HG03457 (cell line): Measurements from ENCODE around the gene NPBWR2.

Experiments
- ATAC-seq: cut with Tn5 transposase; IDR thresholded peaks from one replicate; pipeline ENCODE4 v1.9.1; 2021; ENCODE audit warnings: moderate number of reproducible peaks; ENCODE audit not compliant: unreplicated experiment

NPBWR2 gene

GRCh38 chr20:64058536-64058935 lies 48.8 kb downstream of the NPBWR2 start:
- ATAC-seq = no peak

- ATAC-seq = no peak
These were observed 49.5 kb downstream of the NPBWR2 start for GRCh38 chr20:64057628-64058498.

GRCh38 chr20:64056889-64057627 lies 50.3 kb downstream of the NPBWR2 start:
- no peak for ATAC-seq

GRCh38 chr20:64056639-64056888 lies 50.8 kb downstream of the NPBWR2 start:
- no peak for ATAC-seq

GRCh38 chr20:64055893-64056638 lies 51.3 kb downstream of the NPBWR2 start:
- ATAC-seq = no peak

- no peak for ATAC-seq
These were observed 51.9 kb downstream of the NPBWR2 start for GRCh38 chr20:64055396-64055892.

GRCh38 chr20:64053841-64054661 lies 53.3 kb downstream of the NPBWR2 start:
- no peak for ATAC-seq
